SH-SY5Y (cell line): Measurements from ENCODE around the gene OCA2.

Experiments
- GATA2 ChIP-seq: IDR thresholded peaks from 2 replicates; pipeline ENCODE4 v1.6.1; 2011; ENCODE audit warnings: mild to moderate bottlenecking, low read depth, low read length
- GATA3 ChIP-seq: IDR thresholded peaks from 2 replicates; pipeline ENCODE4 v1.6.1; 2011; ENCODE audit warnings: low read depth, mild to moderate bottlenecking, low read length, moderate library complexity

Gene OCA2

DNA sequence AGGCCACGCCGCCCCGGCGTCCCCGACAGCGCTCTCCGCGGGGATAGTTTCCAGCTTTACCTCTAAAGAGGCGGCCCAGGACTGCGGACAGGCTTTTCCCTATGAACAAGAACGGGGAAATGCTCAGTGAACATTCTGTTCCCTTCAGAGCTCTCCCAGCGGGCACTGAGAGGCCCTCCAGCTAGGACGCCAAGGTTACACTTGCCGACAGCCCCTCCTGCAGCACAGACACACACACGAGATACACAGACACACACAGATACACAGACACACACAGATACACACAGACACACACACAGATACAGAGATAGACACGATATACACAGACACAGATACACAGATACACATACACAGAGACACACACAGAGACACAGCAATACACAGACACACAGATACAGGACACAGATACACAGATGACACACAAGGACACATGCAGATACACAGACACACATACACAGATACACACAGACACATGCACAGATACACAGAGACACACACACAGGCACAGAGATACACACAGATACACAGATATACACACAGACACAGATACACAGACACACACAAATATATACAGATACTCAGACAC, 533 bp upstream of the OCA2 start:
- no peak for TF ChIP-seq GATA3
- no peak for TF ChIP-seq GATA2

DNA sequence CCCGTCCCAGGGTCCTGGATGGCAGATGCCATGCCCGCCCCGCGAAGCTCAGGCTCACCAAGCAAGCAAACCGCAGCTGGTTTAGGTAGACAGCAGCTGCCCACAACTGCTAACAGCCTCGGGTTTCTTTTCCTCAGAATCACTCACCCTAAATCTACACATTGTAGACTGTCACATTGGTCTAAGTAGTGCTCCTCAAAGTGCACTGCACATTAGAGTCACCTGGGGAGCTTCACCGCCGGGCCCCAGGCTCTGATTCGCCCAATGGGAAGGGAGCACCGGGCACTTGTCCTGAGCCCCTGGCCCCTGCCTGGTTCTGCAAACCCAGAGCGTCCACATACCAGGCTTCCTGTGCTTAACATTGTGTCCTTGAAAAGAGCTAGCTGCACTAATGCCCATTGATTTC, 752 bp downstream of the OCA2 start:
- TF ChIP-seq GATA2 (no peak), GATA3 (no peak)

DNA sequence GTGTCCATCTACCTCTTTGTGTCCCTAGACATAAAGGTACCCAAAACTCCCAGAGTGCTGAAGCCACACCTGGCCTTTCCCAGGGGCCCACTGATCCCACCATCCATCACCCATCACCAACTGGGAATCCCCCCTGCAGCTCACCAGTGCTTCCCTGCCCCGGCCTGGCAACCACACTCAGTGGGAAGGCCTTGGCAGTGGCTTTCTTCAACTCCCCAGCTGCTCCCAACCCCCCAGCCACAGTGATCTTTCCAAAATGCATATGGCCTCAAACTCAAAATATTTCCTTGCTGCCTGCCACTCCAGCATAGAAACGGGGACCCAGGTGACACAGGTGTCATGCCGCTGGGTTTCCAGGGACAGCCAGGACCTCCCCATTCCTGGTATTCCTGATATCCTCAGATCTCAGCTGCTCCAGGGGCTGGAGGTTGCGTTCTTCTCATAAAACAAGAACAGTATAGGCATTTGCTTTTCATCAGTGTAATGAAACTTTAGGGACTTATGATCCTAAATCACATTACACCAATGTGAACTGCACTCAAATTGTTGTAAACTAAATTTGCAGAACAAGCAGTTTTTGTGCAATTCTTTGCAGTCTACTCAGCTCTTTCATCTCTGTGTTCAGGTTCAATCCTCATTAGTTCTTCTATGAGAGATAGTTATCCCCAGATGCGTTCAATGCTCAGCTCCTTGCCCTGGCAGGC, 1.3 kb downstream of the OCA2 start:
- TF ChIP-seq GATA2 (no peak), GATA3 (no peak)

DNA sequence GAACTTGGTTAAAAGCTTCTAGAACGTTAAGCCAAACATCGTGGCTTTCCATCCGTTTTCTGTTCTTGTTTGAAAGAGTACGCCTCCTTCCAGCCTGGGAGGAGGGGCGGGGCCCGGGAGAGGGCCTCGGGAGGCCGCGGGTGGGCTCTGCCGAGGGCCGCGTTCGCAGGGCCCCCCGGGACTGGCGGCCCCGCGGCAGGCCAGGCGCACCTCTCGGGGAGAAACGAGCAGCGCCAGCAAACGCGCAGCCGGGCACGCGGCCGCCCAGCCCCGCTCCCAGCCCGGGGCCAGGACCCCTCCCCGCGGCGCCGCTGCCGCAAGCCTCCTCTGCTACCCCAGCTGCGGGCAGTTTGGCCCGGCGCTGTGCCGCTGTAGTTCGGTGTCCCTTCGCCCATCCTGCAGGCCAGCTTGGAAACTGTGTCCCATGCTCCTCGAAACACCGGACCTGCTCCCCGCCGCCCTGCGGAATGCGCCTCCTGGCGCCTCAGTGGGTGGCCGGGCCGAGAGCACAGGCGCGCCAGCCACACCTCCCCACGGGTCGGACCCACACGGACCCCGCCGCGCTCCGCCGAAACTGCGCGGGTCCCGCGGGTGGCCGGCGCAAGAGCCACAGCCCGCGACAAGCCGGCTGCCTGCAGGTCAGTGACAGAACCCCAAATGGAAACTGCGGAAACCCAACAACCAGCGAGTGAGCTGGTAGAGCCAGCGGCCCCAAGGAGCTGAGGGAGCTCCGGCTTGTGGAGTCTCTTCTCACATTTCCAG, 2.3 kb downstream of the OCA2 start:
- no peak for TF ChIP-seq GATA3
- no peak for TF ChIP-seq GATA2

- TF ChIP-seq GATA3 = no peak
- TF ChIP-seq GATA2 = no peak
Observed at GRCh38 chr15:28096411-28096669, 2.8 kb downstream of the OCA2 start.

GRCh38 chr15:28094732-28095521, 4.2 kb downstream of the OCA2 start:
- TF ChIP-seq GATA3 (no peak), GATA2 (no peak)

GRCh38 chr15:28093752-28094535, 5.2 kb downstream of the OCA2 start:
- no peak for TF ChIP-seq GATA2
- no peak for TF ChIP-seq GATA3

GRCh38 chr15:28091313-28091712, 7.8 kb downstream of the OCA2 start:
- TF ChIP-seq GATA2 (no peak), GATA3 (no peak)

DNA sequence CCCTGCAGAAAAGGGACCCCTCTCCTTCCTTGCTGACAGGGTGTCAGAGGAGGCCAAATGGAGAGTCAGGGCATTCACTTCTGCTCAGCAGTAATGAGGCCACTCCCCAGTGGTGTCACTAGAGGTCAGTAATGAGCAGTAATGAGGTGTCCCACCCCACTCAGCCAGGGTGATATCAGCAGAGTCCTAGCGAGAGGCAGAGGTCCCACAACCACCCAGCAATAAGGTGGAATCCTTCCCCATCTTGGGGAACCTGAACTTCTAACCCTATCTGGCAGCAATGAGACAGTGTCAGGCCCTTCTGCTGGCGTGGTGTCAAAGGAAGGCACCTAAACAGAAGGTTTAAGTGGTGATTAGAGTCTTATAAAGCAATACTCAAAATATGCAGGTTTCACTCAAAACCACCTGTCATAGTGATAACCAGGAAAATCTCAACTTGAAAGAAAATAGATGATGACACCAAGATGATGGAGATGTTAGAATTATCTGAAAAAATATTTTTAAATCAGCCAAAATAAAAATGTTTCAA, 12.9 kb downstream of the OCA2 start:
- no peak for TF ChIP-seq GATA3
- TF ChIP-seq GATA2 = no peak

GRCh38 chr15:28085489-28086174, 13.5 kb downstream of the OCA2 start:
- TF ChIP-seq GATA2 (no peak), GATA3 (no peak)

- TF ChIP-seq GATA2 (no peak), GATA3 (no peak)
Observed at GRCh38 chr15:28084547-28084946, 14.6 kb downstream of the OCA2 start.

DNA sequence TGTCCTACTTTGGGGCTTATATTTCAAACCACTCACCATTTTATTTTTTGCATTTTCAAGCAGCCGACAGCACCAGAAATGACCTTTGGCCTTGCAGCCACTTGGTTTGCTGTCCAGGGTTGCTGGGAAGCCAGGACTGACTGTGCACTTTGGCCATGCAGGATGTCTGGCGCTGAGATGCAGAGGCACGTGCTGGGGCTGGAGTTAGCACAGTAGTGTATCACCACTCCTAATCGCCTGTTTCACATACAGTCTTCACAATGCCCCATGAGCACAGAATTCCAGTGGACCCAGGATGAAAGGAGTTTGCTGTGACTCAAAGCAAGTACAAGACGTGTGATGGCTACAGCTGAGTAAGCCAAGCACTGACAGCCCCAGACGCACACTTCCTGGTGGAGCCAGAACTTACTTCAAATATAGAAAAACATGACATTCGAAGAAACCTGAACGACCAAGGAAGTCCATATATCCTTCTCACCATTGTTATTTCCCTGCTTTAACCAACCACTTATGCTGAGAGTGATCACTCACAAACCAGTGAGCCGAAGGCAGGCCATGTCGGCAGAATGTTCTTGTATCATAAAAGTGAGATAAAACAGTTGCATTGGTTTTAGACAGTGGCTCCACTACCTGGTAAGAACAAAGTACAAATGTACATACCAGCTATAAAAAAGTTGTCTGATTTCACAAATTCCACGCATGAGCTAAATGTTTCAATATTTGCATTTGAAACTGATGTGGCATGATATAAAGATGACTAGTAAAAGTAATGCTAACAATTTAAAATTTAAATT, 16.0 kb downstream of the OCA2 start:
- TF ChIP-seq GATA3 (no peak), GATA2 (no peak)

- TF ChIP-seq GATA3 = no peak
- no peak for TF ChIP-seq GATA2
Observed at GRCh38 chr15:28081594-28081993, 17.5 kb downstream of the OCA2 start.
